DOHH2 (cell line): Measurements from ENCODE around the gene KLHDC4.

Source experiments
- H3F3A ChIP-seq: fragments of 200-600 bp; sonication (generic), shearing (Covaris generic); 2 replicates; pipeline ENCODE4 v1.6.0; 2016; ENCODE audit warnings: antibody characterized with exemption, mild to moderate bottlenecking; ENCODE audit not compliant: control insufficient read depth, insufficient read depth
- H3K27ac ChIP-seq: fragments of 200-600 bp; sonication (generic); 2 replicates; pipeline ENCODE4 v1.5.1; 2014; ENCODE audit warnings: low read depth, mild to moderate bottlenecking, low read length, moderate library complexity
- H3K27me3 ChIP-seq: fragments of 200-600 bp; sonication (generic); 2 replicates; pipeline ENCODE4 v1.6.1; 2014; ENCODE audit warnings: mild to moderate bottlenecking, low read length, mixed read lengths; ENCODE audit not compliant: control insufficient read depth
- H3K36me3 ChIP-seq: fragments of 200-600 bp; sonication (generic); 2 replicates; pipeline ENCODE4 v1.6.1; 2014; ENCODE audit warnings: mild to moderate bottlenecking, low read length, moderate library complexity, mixed read lengths; ENCODE audit not compliant: control insufficient read depth
- H3K4me1 ChIP-seq: fragments of 200-600 bp; sonication (generic); 2 replicates; pipeline ENCODE4 v1.6.1; 2014; ENCODE audit warnings: mild to moderate bottlenecking, low read length, mixed read lengths; ENCODE audit not compliant: control insufficient read depth
- H3K4me2 ChIP-seq: fragments of 200-600 bp; sonication (generic); 2 replicates; pipeline ENCODE4 v1.6.0; 2014; ENCODE audit warnings: mild to moderate bottlenecking, low read length, moderate library complexity
- H3K4me3 ChIP-seq: fragments of 200-600 bp; sonication (generic); 2 replicates; pipeline ENCODE4 v1.5.1; 2014; ENCODE audit warnings: mild to moderate bottlenecking, low read length, mixed read lengths
- H3K79me2 ChIP-seq: fragments of 200-600 bp; sonication (generic); 2 replicates; pipeline ENCODE4 v1.6.1; 2014; ENCODE audit warnings: mild to moderate bottlenecking, low read length, mixed read lengths; ENCODE audit not compliant: control insufficient read depth
- H3K9me2 ChIP-seq: fragments of 200-600 bp; sonication (generic); replicated peaks from 2 replicates; pipeline ENCODE4 v1.6.1; 2014; ENCODE audit warnings: mild to moderate bottlenecking, low read length, mixed read lengths; ENCODE audit not compliant: control insufficient read depth
- H3K9me3 ChIP-seq: fragments of 200-600 bp; sonication (generic); 2 replicates; pipeline ENCODE4 v1.6.1; 2014; ENCODE audit warnings: antibody characterized with exemption, low read length, mixed read lengths; ENCODE audit not compliant: control insufficient read depth, insufficient read depth
- H4K20me1 ChIP-seq: fragments of 200-600 bp; sonication (generic); 2 replicates; pipeline ENCODE4 v1.6.0; 2014; ENCODE audit warnings: low read depth, mild to moderate bottlenecking, antibody characterized with exemption, low read length, moderate library complexity; ENCODE audit not compliant: control insufficient read depth, insufficient read depth
- EZH2phosphoT487 ChIP-seq: fragments of 200-600 bp; sonication (generic); IDR thresholded peaks from 2 replicates; pipeline ENCODE4 v1.6.1; 2017; ENCODE audit warnings: borderline replicate concordance, mild to moderate bottlenecking, antibody characterized with exemption, low read length, moderate library complexity, mixed read lengths
- TF ChIP-seq, protein P1 (sequence below): fragments of 200-600 bp; sonication (generic); IDR thresholded peaks from one replicate; pipeline ENCODE4 v1.5.1; 2014; ENCODE audit warnings: antibody characterized with exemption, mild to moderate bottlenecking, low read depth, low read length; ENCODE audit not compliant: poor library complexity, severe bottlenecking

KLHDC4 gene

DNA sequence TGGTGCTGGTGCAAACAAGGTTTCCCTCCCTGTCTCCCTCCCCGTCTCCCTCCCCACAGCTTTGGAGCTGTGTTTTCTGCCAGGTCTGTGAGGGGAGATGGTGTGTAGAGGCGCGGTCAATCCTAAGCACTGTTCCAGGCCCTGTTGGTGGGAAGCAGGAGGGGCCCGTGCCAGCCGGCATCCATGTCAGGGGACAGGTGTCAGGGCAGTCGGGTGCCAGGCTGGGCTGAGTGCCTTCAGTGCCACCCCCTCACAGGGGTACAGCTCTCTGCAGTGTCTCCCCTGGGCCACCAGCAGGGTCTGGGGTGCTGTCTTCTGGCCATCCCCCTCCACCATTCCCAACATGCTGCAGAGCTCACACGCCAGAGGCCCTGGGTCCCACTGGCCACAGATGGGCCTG, 73.6 kb downstream of the KLHDC4 start:
- Histone ChIP-seq H3K27ac (no peak overlapping the region), H3K9me2 (no peaks in the 10 kb centered on the region), H3K9me3 (no peaks in the 10 kb centered on the region), H3K4me3 (no peak overlapping the region), H3K36me3 (peaks cover 36% of the 10 kb centered on the region), H4K20me1 (0 out of 2 replicates have a peak, but pooled peaks cover 5% of the 10 kb centered on the region), H3K27me3 (no peaks in the 10 kb centered on the region), H3K4me1 (peaks cover 6% of the 10 kb centered on the region), H3F3A (no peaks in the 10 kb centered on the region; the same call in 1 of the 2 replicates), H3K79me2 (peaks cover 6% of the 10 kb centered on the region), H3K4me2 (no peak overlapping the region)
- no peak for TF ChIP-seq EZH2phosphoT487
- TF ChIP-seq, protein P1, sequence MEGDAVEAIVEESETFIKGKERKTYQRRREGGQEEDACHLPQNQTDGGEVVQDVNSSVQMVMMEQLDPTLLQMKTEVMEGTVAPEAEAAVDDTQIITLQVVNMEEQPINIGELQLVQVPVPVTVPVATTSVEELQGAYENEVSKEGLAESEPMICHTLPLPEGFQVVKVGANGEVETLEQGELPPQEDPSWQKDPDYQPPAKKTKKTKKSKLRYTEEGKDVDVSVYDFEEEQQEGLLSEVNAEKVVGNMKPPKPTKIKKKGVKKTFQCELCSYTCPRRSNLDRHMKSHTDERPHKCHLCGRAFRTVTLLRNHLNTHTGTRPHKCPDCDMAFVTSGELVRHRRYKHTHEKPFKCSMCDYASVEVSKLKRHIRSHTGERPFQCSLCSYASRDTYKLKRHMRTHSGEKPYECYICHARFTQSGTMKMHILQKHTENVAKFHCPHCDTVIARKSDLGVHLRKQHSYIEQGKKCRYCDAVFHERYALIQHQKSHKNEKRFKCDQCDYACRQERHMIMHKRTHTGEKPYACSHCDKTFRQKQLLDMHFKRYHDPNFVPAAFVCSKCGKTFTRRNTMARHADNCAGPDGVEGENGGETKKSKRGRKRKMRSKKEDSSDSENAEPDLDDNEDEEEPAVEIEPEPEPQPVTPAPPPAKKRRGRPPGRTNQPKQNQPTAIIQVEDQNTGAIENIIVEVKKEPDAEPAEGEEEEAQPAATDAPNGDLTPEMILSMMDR, result no peak

DNA sequence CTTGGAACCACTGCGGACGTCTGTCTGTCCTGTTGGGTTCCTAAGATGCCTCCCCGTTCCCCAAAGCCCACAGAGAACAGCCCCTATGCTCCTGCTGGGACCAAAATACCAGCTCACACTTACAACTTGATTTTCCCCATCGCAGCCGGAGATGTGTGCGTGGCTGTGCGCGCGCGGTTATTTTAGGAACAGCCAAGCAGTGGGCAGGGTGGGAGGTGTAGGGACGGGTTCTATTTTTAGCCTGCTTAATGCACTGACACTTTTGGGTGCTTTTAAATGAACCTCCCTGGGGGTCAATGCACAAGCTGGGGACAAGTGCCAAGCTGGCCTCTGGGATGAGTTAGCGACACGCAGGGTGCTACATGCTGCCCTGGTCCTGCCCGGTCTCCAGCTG, 74.1 kb downstream of the KLHDC4 start:
- Histone ChIP-seq H3K4me1 (peaks cover under 1% of the 10 kb centered on the region), H3K27ac (no peak overlapping the region), H3K9me2 (no peaks in the 10 kb centered on the region), H3K79me2 (peaks cover under 1% of the 10 kb centered on the region; the same call in 1 of the 2 replicates), H3K4me2 (no peak overlapping the region), H3K4me3 (no peak overlapping the region), H3K36me3 (peaks cover 31% of the 10 kb centered on the region), H3K9me3 (no peaks in the 10 kb centered on the region), H3F3A (no peaks in the 10 kb centered on the region; the same call in 1 of the 2 replicates), H4K20me1 (0 out of 2 replicates have a peak, but pooled peaks cover 5% of the 10 kb centered on the region), H3K27me3 (no peaks in the 10 kb centered on the region)
- TF ChIP-seq, protein P1, result no peak
- no peak for TF ChIP-seq EZH2phosphoT487

DNA sequence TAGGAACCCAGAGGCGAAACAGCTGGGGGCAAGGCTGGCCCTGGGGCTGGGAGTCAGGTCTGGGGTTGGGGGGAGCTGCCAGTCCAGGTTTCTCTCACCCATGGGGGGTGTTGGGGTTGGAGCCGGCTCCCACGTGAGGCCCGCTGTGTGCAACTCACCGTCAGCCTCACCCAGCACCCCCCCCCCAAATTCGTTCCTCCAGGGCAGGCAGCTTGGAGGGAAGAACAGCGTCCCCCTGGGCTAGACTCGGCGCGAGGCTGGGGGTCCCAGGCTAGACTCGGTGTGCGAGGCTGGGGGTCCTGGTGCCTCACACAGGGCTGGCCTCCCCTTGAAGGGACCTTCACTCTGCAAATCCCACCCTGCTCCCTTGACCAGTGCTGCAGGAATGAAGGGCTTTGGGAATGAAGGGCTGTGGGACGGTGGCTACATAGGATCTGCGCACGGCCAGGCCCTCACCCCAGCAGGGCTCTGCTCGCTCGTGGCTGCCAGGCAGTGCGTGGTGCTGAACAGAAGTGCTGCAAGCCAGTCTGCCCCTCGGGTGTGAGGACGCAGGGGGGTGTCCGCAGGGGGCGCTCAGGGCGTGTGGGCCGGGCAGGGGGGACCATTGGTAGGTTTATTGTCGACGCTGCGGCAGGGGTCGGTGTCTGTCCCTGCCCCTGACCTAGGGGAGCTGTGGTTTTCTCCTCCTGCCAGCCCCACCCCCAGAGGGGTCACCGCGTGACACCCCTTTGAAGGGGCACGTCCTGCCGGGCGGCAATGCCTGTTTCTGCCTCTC, 74.7 kb downstream of the KLHDC4 start:
- no peak for TF ChIP-seq EZH2phosphoT487
- TF ChIP-seq, protein P1, result no peak
- Histone ChIP-seq H3K27ac (no peak overlapping the region), H3K36me3 (peaks cover 25% of the 10 kb centered on the region), H3K4me2 (no peak overlapping the region), H4K20me1 (0 out of 2 replicates have a peak, but pooled peaks cover 5% of the 10 kb centered on the region), H3K27me3 (no peaks in the 10 kb centered on the region), H3K4me3 (no peak overlapping the region), H3K9me3 (no peaks in the 10 kb centered on the region), H3F3A (no peaks in the 10 kb centered on the region; the same call in 1 of the 2 replicates), H3K79me2 (no peaks in the 10 kb centered on the region), H3K4me1 (no peaks in the 10 kb centered on the region), H3K9me2 (no peaks in the 10 kb centered on the region)
